Eye (tissue), 1 donor: ENCODE data around the gene CBARP.
"Not testable (repeated sequence)": the region's sequence is repeated elsewhere in the genome, so short reads cannot be mapped to it uniquely, and the experiment has no call there.

Experiments
- DNase-seq: peaks from one replicate; pipeline ENCODE4 v3.0.0-alpha.2; 2015

Gene CBARP

GRCh38 chr19:1206864-1207450 lies 30.8 kb downstream of the CBARP start:
- DNase-seq: peak; percentile 54

GRCh38 chr19:1206150-1206863 lies 31.5 kb downstream of the CBARP start:
- no peak for DNase-seq

GRCh38 chr19:1205114-1206099 lies 32.4 kb downstream of the CBARP start, which contains the start of gene STK11:
TSS of gene STK11 (plus strand) at chr19:1205778. CDS start at chr19:1206914, 1,136 bp downstream.
- peak; percentile 99 for DNase-seq

- not testable (repeated sequence) for DNase-seq
Measured at GRCh38 chr19:1200614-1201013, 37.2 kb downstream of the CBARP start.

GRCh38 chr19:1199531-1199930 lies 38.3 kb downstream of the CBARP start:
- no peak for DNase-seq

GRCh38 chr19:1189419-1189818 lies 48.4 kb downstream of the CBARP start:
- DNase-seq: no peak

- DNase-seq: no peak
Measured at GRCh38 chr19:1183543-1184172, 54.1 kb downstream of the CBARP start.

- no peak for DNase-seq
Measured at GRCh38 chr19:1182727-1183126, 55.1 kb downstream of the CBARP start.

GRCh38 chr19:1182068-1182467 lies 55.7 kb downstream of the CBARP start:
- DNase-seq: no peak

- DNase-seq: no peak
Measured at GRCh38 chr19:1181606-1182005, 56.2 kb downstream of the CBARP start.
